HG03095 (cell line): ENCODE data around the gene UNC45B.
"Not testable (repeated sequence)": the region's sequence is repeated elsewhere in the genome, so short reads cannot be mapped to it uniquely, and the experiment has no call there.

Source experiments
- ATAC-seq: cut with Tn5 transposase; IDR thresholded peaks from one replicate; pipeline ENCODE4 v1.9.1; 2021; ENCODE audit warnings: moderate library complexity; ENCODE audit not compliant: unreplicated experiment

Gene UNC45B

DNA sequence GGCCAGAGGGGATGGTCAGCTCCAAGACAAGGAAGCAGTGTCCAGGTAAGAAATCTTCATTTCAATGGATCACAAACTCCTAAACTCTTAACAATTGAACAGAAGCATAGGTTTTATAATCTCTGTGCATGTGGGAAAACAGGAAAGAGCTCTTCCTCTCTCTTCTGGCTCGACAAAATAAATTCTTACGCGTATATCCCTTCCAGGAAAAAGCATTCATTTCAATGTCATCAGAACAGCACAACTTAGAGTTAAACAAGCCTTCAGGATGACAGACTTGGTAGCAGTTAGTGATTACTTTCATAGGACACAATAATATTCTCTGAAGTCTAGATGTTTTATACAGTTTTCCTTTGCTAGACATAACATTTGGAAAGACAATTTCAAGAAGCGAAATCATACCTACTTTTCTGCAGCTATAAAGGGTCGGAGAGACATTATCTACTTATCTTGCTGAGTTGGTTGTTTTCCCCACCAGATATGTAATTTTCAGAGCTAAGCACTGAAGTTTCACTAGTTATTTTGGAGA lies 65.9 kb downstream of the UNC45B start:
- no peak for ATAC-seq

DNA sequence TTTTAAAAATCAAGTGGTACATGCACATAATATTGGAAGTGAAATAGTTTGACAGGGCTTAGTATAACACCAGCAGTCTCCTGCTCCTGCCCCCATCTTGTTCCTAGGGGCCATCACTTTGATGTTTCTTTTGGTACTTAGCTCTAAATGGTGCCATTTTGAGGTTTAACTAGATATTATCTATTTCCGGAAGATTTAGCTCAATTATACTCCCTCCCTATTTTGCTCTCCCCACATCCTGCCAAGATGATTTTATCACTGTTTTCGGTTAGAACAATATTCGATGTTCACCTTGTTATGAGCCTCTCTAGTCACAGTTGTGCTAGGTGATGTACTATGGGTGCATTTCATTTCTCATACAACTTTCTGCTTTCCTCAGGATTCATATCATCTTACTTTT lies 66.6 kb downstream of the UNC45B start:
- no peak for ATAC-seq

DNA sequence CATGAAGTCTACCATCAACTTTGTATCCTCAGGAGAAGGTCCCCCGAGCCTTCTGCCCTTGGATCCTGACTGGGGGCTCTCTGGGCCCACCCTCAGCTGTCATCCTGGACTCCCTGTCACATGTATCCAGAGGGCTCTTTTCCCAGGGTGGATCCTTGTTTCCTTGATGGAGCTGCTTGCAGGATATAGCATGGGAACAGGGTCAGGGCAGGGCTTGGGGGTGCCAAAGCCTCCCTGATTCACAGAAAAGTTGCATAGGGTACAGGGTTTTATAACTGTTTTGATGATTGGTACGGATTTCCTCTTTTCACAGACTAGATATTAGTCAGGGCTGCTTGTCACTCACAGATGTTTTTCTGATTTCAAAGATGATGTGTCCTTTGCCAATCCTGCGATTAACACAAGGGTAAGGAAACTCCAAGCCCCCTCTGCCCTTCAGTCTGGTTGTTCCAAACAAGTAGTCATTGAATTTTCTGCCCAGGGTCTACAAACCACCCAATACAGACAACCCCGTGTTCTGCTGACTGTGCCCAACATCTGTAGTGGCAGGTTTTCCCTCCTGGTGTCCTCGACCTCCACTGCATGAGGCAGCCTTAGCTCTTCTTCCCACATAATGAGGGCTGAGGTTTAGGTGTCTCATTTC lies 67.1 kb downstream of the UNC45B start:
- ATAC-seq: no peak

DNA sequence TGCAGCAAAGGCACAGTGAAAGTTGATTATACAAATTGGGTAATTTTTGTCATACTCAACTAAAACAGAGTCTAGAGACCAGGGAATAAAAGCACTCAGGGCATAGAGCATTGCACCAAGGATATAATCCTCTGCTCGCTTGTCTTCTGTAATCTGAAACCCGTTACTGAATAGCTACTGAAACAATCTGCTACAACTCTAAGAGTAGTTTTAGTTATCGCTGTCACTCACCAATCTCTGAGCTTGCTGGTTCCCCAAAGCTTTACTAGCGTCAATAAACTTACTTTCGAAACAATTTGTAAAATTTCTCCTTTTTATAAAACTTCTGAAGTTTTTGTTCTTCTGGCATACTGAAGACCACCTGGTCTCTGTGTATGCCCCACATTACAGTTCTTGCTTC lies 69.5 kb downstream of the UNC45B start:
- no peak for ATAC-seq

DNA sequence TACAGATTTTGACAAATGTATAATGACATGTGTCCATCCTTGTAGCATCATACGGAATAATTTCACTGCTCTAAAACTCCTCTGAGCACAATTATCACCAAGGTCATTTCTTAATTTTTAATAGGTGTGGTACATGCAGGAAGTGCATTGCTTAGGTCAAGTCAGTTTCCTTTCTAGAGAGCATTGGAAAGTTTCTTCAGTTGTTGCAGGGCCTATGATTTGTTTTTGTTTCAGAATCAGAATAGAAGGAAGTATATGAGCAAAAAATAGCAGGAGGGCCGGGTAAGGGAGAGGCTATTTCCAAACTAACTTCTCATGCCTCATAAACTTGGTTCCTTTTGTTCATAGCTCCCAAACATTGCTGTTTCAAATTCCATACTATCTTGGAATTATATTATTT lies 71.3 kb downstream of the UNC45B start:
- ATAC-seq: no peak

DNA sequence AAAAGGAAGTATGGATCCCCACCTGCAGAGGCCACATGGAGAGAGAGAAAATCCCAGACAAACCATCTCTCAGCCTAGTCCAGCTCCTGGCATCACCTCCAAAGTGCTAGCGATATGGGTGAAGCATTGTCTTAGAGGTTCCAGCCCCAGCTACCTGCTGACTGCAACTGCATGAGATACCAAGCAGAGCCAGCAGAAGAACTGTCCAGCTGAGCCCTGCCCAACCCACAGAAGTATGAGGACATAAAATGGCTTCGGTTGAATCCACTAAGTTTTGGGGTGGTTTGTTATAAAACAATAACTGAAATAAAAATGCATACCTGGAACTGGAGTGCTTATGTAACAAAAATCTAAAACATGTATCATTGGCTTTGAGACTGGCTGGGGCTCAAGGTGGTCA lies 74.8 kb downstream of the UNC45B start:
- no peak for ATAC-seq

DNA sequence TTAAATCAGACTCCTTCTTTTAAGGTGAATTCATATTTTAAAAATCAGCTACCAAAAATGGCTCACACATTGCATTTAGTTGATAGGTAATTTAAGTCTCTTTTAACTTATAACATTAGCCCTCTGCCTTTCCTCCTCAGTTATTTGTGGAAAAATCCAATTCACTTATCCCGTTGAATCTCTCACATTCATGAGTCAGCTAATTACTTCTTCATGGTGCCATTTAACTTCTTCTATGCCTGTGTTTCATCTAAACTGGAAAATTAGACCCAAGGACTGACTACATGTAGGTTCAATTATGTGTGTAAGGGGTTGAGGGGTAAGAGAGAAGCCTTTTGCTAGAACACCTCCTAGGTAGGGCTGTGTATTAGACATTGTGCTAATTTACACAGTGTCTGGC lies 76.8 kb downstream of the UNC45B start:
- ATAC-seq: no peak

DNA sequence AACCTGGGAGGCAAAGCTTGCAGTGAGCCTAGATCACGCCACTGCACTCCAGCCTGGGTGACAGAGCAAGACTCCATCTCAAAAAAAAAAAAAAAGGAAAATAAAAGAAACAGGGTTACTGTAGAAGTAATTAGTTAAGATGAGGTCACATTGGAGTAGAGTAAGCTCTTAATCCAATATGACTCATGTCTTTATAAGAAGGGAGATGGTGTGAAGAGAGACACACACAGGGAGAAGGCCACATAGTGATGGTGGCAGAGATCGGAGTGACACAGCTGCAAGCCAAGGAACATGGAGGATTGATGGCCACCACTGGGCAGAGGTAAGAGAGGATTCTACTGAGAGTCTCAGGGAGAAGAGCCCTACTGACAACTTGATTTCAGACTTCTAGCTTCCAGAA lies 79.9 kb downstream of the UNC45B start:
- no peak for ATAC-seq

DNA sequence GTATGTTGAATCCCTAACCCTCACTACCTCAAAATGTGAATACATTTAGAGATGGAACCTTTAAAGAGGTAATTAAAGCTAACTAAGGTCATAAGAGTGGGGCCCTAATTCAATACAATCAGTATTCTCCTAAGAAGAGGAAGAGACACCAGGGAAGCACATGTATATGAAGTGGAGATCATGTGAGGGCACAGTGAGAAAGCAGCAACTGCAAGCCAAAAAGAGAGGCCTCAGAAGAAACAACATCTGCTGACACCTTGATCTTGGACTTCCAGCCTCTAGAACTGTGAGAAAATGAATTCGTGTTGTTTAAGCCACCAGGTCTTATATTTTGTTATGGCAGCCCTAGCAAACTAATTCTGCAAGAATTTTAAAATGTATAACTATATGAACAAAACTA lies 82.0 kb downstream of the UNC45B start:
- no peak for ATAC-seq

DNA sequence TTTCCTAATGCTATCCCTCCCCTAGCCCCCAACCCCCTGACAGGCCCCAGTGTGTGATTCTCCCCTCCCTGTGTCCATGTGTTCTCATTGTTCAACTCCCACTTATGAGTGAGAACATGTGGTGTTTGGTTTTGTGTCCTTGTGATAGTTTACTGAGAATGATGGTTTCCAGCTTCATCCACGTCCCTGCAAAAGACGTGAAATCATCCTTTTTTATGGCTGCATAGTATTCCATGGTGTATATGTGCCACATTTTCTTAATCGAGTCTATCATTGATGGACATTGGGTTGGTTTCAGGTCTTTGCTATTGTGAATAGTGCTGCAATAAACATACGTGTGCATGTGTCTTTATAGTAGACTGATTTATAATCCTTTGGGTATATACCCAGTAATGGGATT lies 86.7 kb downstream of the UNC45B start:
- not testable (repeated sequence) for ATAC-seq

DNA sequence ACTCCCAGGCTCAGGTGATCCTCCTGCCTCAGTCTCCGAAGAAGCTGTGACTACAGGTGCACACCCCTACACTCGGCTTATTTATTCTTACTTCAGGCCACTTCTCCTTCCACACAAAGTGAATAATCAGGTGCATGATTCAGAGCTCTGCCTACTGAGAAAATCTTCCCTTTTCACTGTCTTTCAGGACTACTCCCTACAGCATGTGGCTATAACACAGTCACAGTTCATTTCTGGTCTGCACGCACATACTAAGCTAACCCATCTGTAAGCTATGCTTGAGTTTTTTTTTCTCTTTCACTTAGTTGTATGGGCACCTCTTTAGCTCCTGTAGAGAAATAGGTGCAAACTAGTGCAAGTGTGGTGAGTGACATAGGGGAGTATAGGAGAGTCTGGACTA lies 87.7 kb downstream of the UNC45B start:
- no peak for ATAC-seq

DNA sequence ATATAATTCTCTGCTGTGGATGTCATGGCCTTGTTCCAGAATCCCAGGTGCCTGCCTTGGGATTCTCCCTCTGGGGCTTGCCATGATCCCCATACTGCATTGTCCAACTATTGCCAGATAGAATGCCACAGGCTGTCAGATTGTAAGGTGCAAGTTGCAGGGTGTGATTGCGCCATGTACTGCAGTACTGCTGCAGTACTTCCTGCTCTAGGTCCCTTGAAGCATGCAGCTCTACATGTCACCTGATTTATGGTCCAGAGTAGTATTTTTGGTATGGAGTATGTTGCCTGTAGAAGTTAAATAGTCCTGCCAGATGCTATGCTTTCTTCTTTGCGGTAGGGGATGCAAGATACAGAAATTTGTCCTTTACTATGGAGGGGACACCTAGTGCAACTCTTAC lies 88.3 kb downstream of the UNC45B start:
- ATAC-seq: no peak

DNA sequence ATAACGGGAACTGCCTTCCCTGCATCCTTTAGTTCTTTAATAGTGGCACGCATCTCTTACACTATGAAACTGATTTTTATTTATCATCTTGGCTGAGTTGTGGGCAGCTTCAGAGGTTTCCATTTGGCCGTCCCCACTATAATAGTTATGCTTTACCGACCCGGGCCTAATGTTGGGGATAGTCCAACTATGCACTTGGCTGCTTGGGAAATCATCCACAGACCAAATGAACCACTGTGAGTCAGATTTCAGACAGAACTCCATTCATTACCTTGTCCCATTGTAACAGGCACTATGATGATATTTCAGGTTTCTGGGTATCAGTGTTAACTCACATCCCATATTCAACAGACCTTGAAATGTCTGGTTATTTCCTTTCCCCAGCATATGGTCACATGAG lies 89.2 kb downstream of the UNC45B start:
- no peak for ATAC-seq

DNA sequence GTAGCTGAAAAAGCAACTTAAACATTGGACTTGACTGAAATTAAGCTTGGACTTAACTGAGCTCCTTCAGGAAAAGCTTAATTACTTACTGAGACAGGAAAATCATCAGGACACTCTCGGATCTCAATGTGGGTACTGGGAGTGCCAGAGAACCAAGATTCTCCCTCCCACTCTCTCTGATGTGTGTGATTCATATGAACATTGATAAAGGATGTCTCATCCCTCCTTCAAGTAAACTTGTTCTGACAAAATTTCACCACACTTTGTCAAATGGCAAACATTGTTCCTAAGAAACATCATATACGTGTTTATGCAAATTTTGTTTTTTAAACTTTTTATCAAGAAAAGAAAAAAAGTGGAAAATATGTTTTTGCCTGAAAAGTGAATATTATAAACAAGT lies 91.2 kb downstream of the UNC45B start:
- no peak for ATAC-seq
